Thoracic aorta (tissue), 2 donors: Measurements from ENCODE around the gene PTPRM. TPM values are rescaled to one million over a fixed set of nuclear protein-coding genes. Genes with fewer than 3 reads are reported as not detected.
A peak's percentile ranks its signal among the peaks of the same experiment; 100 is the strongest.

Experiments used
- ATAC-seq: fragments of 150-250 bp; one replicate; pipeline ENCODE4 v1.8.0; 2017; ENCODE audit warnings: low read depth; ENCODE audit not compliant: insufficient number of reproducible peaks, low FRiP score
- DNase-seq: peaks from one replicate; pipeline ENCODE4 v3.0.0-alpha.2; 2020; ENCODE audit warnings: low spot score
- H3K27ac ChIP-seq, 2 donors: fragments of 200-600 bp; sonication (generic); 1 replicate in 1 of 2; 2 replicates in 1 of 2; pipeline ENCODE4 v1.5.1; 2016; ENCODE audit warnings: mild to moderate bottlenecking in 2 of 2, moderate library complexity in 2 of 2
- H3K27me3 ChIP-seq: fragments of 200-600 bp; sonication (generic); replicated peaks from 2 replicates; pipeline ENCODE4 v1.6.0; 2016; ENCODE audit warnings: mild to moderate bottlenecking; ENCODE audit not compliant: insufficient read depth
- H3K36me3 ChIP-seq: fragments of 200-600 bp; sonication (generic); one replicate; pipeline ENCODE4 v1.5.1; 2016
- H3K4me1 ChIP-seq, 2 donors: fragments of 200-600 bp; sonication (generic); 1 replicate in 1 of 2; 2 replicates in 1 of 2; pipeline versions ENCODE4 v1.5.1 to v1.6.0; 2016; ENCODE audit warnings: low read depth in 2 of 2, mild to moderate bottlenecking in 1 of 2; ENCODE audit not compliant: control insufficient read depth in 1 of 2
- H3K4me3 ChIP-seq: fragments of 200-600 bp; sonication (generic); 2 replicates; pipeline ENCODE4 v1.5.1; 2016; ENCODE audit warnings: mild to moderate bottlenecking
- H3K9me3 ChIP-seq: fragments of 200-600 bp; sonication (generic); 2 replicates; pipeline ENCODE4 v1.5.1; 2016
- total RNA-seq, 2 donors: library from RNA; depleted of rRNA; stranded (reverse); fragments of >200 nt; gene quantifications; one replicate each; pipeline versions ENCODE4 v1.1.0 to v1.2.3, GENCODE V29; 2016
- TF ChIP-seq, protein P1 (sequence below): fragments of 200-600 bp; sonication (generic); IDR thresholded peaks from one replicate; pipeline ENCODE4 v1.5.1; 2019; ENCODE audit warnings: antibody characterized with exemption

Gene PTPRM
- total RNA-seq, 2 donors from 2014 or later = 90.3 to 102 TPM

DNA sequence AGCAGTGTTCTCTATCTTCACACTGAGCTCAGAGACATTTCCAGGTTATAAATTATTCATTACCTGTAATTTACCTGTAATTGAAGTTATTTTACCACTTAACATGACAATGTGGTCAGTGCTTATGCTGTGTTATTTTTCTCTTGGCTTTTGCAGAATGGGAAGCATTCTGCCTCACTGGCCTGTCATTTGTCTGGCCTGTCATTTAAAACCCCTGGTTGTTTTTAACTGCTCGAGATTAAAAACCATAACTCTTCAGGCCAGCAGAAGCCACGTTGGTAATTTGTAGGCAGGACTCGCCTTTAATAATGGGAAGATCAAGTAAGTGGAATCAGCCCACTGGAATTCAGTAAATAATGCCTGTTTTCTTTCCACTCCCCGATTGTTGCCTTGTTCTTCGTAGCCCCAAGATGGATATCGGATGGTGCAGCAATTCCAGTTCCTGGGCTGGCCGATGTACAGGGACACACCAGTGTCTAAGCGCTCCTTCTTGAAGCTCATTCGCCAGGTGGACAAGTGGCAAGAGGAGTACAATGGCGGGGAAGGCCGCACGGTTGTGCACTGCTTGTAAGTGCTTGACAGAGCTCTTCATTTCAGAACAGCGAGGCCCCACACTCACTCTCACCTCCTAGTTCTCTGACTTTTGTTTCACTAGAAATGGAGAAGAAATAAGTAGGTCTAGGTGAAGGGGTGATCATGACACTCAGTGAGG lies 819.7 kb downstream of the PTPRM start:
- TF ChIP-seq, protein P1, sequence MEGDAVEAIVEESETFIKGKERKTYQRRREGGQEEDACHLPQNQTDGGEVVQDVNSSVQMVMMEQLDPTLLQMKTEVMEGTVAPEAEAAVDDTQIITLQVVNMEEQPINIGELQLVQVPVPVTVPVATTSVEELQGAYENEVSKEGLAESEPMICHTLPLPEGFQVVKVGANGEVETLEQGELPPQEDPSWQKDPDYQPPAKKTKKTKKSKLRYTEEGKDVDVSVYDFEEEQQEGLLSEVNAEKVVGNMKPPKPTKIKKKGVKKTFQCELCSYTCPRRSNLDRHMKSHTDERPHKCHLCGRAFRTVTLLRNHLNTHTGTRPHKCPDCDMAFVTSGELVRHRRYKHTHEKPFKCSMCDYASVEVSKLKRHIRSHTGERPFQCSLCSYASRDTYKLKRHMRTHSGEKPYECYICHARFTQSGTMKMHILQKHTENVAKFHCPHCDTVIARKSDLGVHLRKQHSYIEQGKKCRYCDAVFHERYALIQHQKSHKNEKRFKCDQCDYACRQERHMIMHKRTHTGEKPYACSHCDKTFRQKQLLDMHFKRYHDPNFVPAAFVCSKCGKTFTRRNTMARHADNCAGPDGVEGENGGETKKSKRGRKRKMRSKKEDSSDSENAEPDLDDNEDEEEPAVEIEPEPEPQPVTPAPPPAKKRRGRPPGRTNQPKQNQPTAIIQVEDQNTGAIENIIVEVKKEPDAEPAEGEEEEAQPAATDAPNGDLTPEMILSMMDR = no peak
- Histone ChIP-seq H3K27ac (no peak overlapping the region), H3K27me3 (no peaks in the 10 kb centered on the region), H3K4me1 (peaks cover 0 to 11% of the 10 kb centered on the region in 2 donors), H3K4me3 (no peak overlapping the region), H3K36me3 (peaks cover 19% of the 10 kb centered on the region), H3K9me3 (no peaks in the 10 kb centered on the region)
- DNase-seq (no peak), ATAC-seq (no peak)

DNA sequence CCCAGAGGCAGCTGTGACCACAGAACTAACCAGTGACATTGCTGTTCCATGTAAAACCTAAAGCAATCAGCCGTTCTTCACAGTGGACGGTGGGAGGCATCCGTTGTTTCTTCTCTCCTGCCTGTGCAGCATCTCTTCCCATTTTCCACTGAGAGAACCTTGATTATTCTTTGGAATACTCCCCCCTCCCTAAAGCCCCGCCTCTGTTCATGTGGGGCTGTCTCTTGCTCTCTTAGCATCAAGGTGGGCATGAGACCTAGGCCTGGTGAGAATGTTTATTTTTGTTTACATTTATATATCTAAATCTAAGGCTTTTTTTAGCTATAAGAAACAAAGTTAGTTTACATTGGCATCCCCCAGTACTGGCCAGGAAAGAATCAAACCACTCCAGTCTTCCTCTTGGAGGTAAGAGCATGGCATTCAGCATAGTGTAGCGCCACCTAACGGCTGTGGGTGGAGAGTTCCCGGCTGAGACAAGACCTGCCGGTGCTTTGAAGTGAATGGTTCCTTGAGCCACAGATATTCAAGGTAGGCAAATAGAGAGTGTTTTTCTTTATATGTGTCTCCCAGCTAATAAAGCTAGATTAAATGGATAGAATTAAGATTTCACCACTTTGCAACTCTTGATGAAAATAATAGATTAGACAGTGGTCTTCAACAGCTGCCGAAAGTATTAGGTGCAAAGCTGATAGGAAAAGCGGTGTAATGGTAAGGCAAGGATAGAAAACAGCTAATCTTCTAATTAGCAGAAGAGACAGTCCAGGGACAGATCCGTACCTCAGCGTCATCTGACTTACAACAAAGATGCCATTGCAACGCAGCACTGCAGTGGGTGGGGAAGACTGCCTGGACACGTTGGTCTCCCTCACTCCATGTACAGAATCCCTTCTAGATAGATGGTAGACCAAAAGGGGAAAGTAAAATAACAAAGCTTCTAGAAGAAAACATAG lies 822.5 kb downstream of the PTPRM start:
- Histone ChIP-seq H3K27me3 (no peaks in the 10 kb centered on the region), H3K9me3 (no peaks in the 10 kb centered on the region), H3K4me1 (no peaks in the 10 kb centered on the region), H3K27ac (no peak overlapping the region), H3K36me3 (peaks cover 24% of the 10 kb centered on the region), H3K4me3 (no peak overlapping the region)
- TF ChIP-seq, protein P1 = peak; percentile 70
- ATAC-seq (no peak), DNase-seq (no peak)

DNA sequence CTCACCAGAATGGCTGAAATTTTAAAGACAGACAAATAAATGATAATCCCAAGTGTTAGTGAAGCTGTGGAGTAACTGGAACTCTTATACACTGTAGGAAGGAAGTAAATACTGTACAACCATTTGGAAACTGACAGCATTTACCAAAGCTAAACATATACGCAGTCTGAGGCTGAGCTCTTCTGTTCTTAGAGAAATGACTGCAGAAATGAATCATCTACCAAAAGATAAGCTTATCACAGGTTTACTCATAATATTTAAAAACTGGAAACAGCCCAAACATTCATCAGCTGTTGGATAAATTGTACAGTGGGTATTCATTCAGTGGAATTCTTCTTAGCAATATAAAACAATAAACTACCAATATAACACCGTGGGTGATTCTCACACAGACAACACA lies 824.0 kb downstream of the PTPRM start:
- ATAC-seq (no peak), DNase-seq (no peak)
- Histone ChIP-seq H3K4me1 (no peaks in the 10 kb centered on the region), H3K27me3 (no peaks in the 10 kb centered on the region), H3K4me3 (no peak overlapping the region), H3K36me3 (peaks cover 30% of the 10 kb centered on the region), H3K9me3 (no peaks in the 10 kb centered on the region), H3K27ac (no peak overlapping the region)
- TF ChIP-seq, protein P1 = no peak

DNA sequence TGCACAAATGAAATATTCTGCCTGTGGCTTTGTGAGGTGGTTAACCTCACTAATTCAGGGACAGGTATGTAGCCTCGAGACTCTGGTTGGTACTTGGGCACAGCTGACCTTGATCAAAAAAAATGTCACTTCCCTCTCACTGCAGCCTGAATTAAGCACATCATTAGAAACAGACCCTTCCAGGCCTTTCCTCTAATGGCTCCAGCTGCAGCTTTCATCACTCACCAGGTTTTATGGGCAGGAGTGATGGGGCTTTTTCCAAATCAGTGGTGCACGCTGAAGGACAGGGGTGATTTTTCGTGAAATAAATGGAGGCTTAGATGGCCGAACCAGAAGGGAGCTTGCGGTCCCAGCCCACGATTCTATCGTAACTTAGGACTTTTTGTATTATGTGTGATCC lies 829.1 kb downstream of the PTPRM start:
- Histone ChIP-seq H3K36me3 (peaks cover 20% of the 10 kb centered on the region), H3K4me3 (no peak overlapping the region), H3K4me1 (no peaks in the 10 kb centered on the region), H3K27me3 (no peaks in the 10 kb centered on the region), H3K27ac (no peak overlapping the region), H3K9me3 (no peaks in the 10 kb centered on the region)
- DNase-seq = no peak
- TF ChIP-seq, protein P1 = no peak
- ATAC-seq = no peak

DNA sequence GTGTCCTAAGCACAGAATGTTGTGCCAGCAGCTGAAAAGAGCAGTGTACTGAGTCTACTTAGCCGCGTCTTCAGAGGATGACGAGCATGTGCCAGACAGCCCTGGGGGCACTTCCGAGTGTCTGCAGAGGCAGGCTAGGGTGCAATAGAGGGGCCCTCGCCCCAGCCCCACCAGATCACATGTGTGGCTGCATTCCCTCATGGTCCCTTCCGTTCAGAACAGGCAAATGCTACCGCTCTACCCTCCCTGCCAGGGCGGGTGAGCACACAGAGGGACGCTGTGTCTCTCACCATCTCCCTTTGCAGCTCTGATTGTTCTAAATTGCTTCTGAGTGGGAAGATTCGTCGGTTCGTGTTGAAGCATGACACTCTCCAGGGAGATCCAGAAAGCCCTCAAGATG lies 829.9 kb downstream of the PTPRM start:
- peaks cover 17% of the 10 kb centered on the region for H3K36me3 ChIP-seq
- no peak overlapping the region for H3K27ac ChIP-seq
- H3K27me3 ChIP-seq = no peaks in the 10 kb centered on the region
- no peaks in the 10 kb centered on the region for H3K9me3 ChIP-seq
- DNase-seq = no peak
- TF ChIP-seq, protein P1 = no peak
- ATAC-seq = no peak
- no peak overlapping the region for H3K4me3 ChIP-seq
- H3K4me1 ChIP-seq = no peaks in the 10 kb centered on the region
